Hepatocyte (in vitro differentiated cells): ENCODE data around the gene LRMDA. TPM values are rescaled to one million over a fixed set of nuclear protein-coding genes. Genes with fewer than 3 reads are reported as not detected.

Source experiments
- DNase-seq: peaks from one replicate; pipeline ENCODE4 v3.0.0-alpha.2; 2016; ENCODE audit warnings: low spot score
- H2AFZ ChIP-seq: fragments of 200-600 bp; sonication (generic); 2 replicates; pipeline ENCODE4 v1.6.0; 2016; ENCODE audit warnings: antibody characterized with exemption, mild to moderate bottlenecking
- H3K27ac ChIP-seq: fragments of 200-600 bp; sonication (generic); 2 replicates; pipeline ENCODE4 v1.5.1; 2016; ENCODE audit warnings: mild to moderate bottlenecking
- H3K27me3 ChIP-seq: fragments of 200-600 bp; sonication (generic); 2 replicates; pipeline ENCODE4 v1.6.1; 2016
- H3K36me3 ChIP-seq: fragments of 200-600 bp; sonication (generic); replicated peaks from 2 replicates; pipeline ENCODE4 v1.5.1; 2016; ENCODE audit warnings: low read depth; ENCODE audit not compliant: insufficient read depth
- H3K4me1 ChIP-seq: fragments of 200-600 bp; sonication (generic); 2 replicates; pipeline ENCODE4 v1.5.1; 2016; ENCODE audit warnings: mild to moderate bottlenecking, moderate library complexity; ENCODE audit not compliant: insufficient read depth
- H3K4me2 ChIP-seq: fragments of 200-600 bp; sonication (generic); 2 replicates; pipeline ENCODE4 v1.6.0; 2016
- H3K4me3 ChIP-seq: fragments of 200-600 bp; sonication (generic); 2 replicates; pipeline ENCODE4 v1.5.1; 2016; ENCODE audit warnings: mild to moderate bottlenecking
- H3K79me2 ChIP-seq: fragments of 200-600 bp; sonication (generic); 2 replicates; pipeline ENCODE4 v1.6.0; 2017; ENCODE audit warnings: mild to moderate bottlenecking
- H3K9me2 ChIP-seq: fragments of 200-600 bp; sonication (generic); replicated peaks from 2 replicates; pipeline ENCODE4 v1.6.0; 2017; ENCODE audit warnings: mild to moderate bottlenecking; ENCODE audit not compliant: insufficient read depth
- H3K9me3 ChIP-seq: fragments of 200-600 bp; sonication (generic); 2 replicates; pipeline ENCODE4 v1.5.1; 2016; ENCODE audit warnings: low read depth, mild to moderate bottlenecking
- H4K20me1 ChIP-seq: fragments of 200-600 bp; sonication (generic); 2 replicates; pipeline ENCODE4 v1.6.0; 2016; ENCODE audit warnings: mild to moderate bottlenecking; ENCODE audit not compliant: insufficient read depth, poor library complexity, severe bottlenecking
- CTCF ChIP-seq: fragments of 200-600 bp; sonication (generic); IDR thresholded peaks from 2 replicates; pipeline ENCODE4 v1.5.1; 2016; ENCODE audit warnings: antibody characterized with exemption, mild to moderate bottlenecking; ENCODE audit not compliant: poor library complexity
- EZH2 ChIP-seq: fragments of 200-600 bp; sonication (generic); IDR thresholded peaks from 2 replicates; pipeline ENCODE4 v1.6.1; 2016; ENCODE audit warnings: antibody characterized with exemption, mild to moderate bottlenecking, borderline replicate concordance
- EZH2phosphoT487 ChIP-seq: fragments of 200-600 bp; sonication (generic); IDR thresholded peaks from one replicate; pipeline ENCODE4 v1.6.1; 2018; ENCODE audit warnings: antibody characterized with exemption, mild to moderate bottlenecking, low read depth, moderate library complexity; ENCODE audit not compliant: unreplicated experiment, severe bottlenecking
- WGBS: methylation state at CpG from one replicate; pipeline ENCODE4 v1.1.6; 2016; ENCODE audit warnings: low lambda C conversion rate; ENCODE audit errors: missing lambda C conversion rate; 5-methylcytosine and 5-hydroxymethylcytosine counted together
- polyA plus RNA-seq: library from polyadenylated mRNA; unstranded; fragments of >200 nt; fragmentation: Nextera tagmentation; extraction: Ambion mirVana; gene quantifications from 2 replicates; pipeline ENCODE4 v1.2.1, GENCODE V29; 2016
- total RNA-seq: library from RNA; depleted of rRNA; stranded (reverse); fragments of >200 nt; gene quantifications from 2 replicates; pipeline ENCODE4 v1.2.3, GENCODE V29; 2014

LRMDA gene
- total and polyA plus RNA-seq, 2 experiments from 2014 or later, result 5.6 to 15.7 TPM

GRCh38 chr10:75647675-75648074 lies 216.3 kb downstream of the LRMDA start:
- Histone ChIP-seq H3K4me2 (no peak overlapping the region), H3K36me3 (no peaks in the 10 kb centered on the region), H3K79me2 (no peaks in the 10 kb centered on the region), H3K4me3 (no peak overlapping the region), H3K4me1 (peaks cover 5% of the 10 kb centered on the region), H4K20me1 (no peaks in the 10 kb centered on the region), H3K9me2 (no peaks in the 10 kb centered on the region), H3K9me3 (no peaks in the 10 kb centered on the region), H2AFZ (no peak overlapping the region), H3K27me3 (no peaks in the 10 kb centered on the region), H3K27ac (no peak overlapping the region)
- no peak for DNase-seq
- WGBS, result 92% methylated on average over 3 of the region's 3 CpGs
- TF ChIP-seq EZH2phosphoT487 (no peak), CTCF (no peak), EZH2 (no peak)

- Histone ChIP-seq H3K9me3 (no peaks in the 10 kb centered on the region), H3K36me3 (no peaks in the 10 kb centered on the region), H3K79me2 (no peaks in the 10 kb centered on the region), H2AFZ (no peak overlapping the region), H3K27me3 (no peaks in the 10 kb centered on the region), H4K20me1 (no peaks in the 10 kb centered on the region), H3K4me1 (peaks cover 5% of the 10 kb centered on the region), H3K4me3 (no peak overlapping the region), H3K4me2 (no peak overlapping the region), H3K9me2 (no peaks in the 10 kb centered on the region), H3K27ac (no peak overlapping the region)
- DNase-seq, result no peak
- no peak for TF ChIP-seq EZH2phosphoT487
- TF ChIP-seq EZH2, result no peak
- TF ChIP-seq CTCF, result no peak
- WGBS, result 68% methylated on average over 3 of the region's 3 CpGs
Measured at GRCh38 chr10:75648351-75648750, 216.9 kb downstream of the LRMDA start.

GRCh38 chr10:75648854-75649253 lies 217.4 kb downstream of the LRMDA start:
- Histone ChIP-seq H3K4me3 (no peak overlapping the region), H2AFZ (no peak overlapping the region), H4K20me1 (no peaks in the 10 kb centered on the region), H3K27me3 (no peaks in the 10 kb centered on the region), H3K4me2 (no peak overlapping the region), H3K4me1 (peaks cover 5% of the 10 kb centered on the region), H3K9me2 (no peaks in the 10 kb centered on the region), H3K79me2 (no peaks in the 10 kb centered on the region), H3K9me3 (no peaks in the 10 kb centered on the region), H3K27ac (no peak overlapping the region), H3K36me3 (no peaks in the 10 kb centered on the region)
- TF ChIP-seq CTCF (no peak), EZH2phosphoT487 (no peak), EZH2 (no peak)
- no peak for DNase-seq
- WGBS, result 70% methylated on average over 2 of the region's 2 CpGs

GRCh38 chr10:75649466-75649865 lies 218.0 kb downstream of the LRMDA start:
- Histone ChIP-seq H3K36me3 (no peaks in the 10 kb centered on the region), H3K27ac (no peak overlapping the region), H3K9me3 (no peaks in the 10 kb centered on the region), H3K79me2 (no peaks in the 10 kb centered on the region), H3K27me3 (no peaks in the 10 kb centered on the region), H3K4me1 (peaks cover 3% of the 10 kb centered on the region), H2AFZ (no peak overlapping the region), H3K4me3 (no peak overlapping the region), H3K9me2 (no peaks in the 10 kb centered on the region), H3K4me2 (no peak overlapping the region), H4K20me1 (no peaks in the 10 kb centered on the region)
- WGBS, result 92% methylated on average over 1 of the region's 1 CpG
- no peak for DNase-seq
- TF ChIP-seq EZH2phosphoT487 (no peak), CTCF (no peak), EZH2 (no peak)
